ENCODE data around the gene DDAH2.

The DDAH2 gene

GRCh38 chr6:31737315-31737990, 8.4 kb upstream of the DDAH2 start:
- no peak for TF ChIP-seq CTCF (IDR thresholded peaks at IDR 0.05; ENCODE audit: insufficient read depth, low read depth, low read length, missing control alignments)
- peak; percentile 50 for DNase-seq (ENCODE audit: low read depth)
- peak overlapping the region; percentile 36 for H3K4me3 ChIP-seq (ENCODE audit: low read depth, low read length)

- DNase-seq (ENCODE audit: low read depth), result no peak
- peak overlapping the region; percentile 97 for H3K4me3 ChIP-seq (ENCODE audit: low read depth, low read length)
- no peak for TF ChIP-seq CTCF (IDR thresholded peaks at IDR 0.05; ENCODE audit: insufficient read depth, low read depth, low read length, missing control alignments)
Observed at GRCh38 chr6:31736768-31737314, 7.7 kb upstream of the DDAH2 start.

DNA sequence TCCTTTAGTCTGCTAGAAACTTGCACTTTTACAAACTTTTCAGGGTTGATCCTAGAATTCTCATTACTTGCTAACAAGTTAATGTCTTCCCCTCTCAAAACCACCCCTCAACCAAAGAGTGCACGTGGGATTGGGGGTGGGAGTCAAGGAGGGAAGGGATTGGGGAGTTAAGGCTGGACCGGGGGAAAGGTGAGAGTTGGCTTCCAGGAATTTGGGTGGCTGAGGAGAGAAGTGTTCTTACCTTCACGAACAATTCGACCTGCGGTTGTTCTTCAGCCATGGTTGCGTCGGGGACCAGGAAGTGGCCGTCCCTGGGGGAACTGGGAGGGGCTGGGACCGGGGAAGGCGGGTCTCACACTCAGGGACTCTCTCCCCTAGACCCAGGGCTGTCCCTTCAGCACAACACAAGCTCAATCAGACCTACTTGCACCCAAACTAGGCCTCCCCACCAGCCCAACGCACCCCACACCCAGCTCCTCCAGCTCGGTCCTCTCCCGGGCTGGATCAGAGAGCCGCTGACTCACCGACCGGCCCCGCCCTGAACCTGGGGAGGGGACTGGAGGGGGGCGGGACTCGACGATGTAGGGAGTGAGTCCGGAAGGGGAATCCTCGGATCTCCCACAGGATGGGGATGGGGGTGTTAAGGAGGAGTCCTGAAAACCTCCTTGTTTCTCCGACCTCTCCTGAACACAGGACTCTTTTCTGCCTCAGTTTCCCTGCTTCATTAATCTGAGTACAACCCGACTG, 7.1 kb upstream of the DDAH2 start, which contains the start of gene CLIC1:
TSS of gene CLIC1 (minus strand) at position 510 of the 747 bp plus-strand sequence. CDS start at position 280, 230 bp downstream.
- peak; percentile 89 for DNase-seq (ENCODE audit: low read depth)
- H3K4me3 ChIP-seq (ENCODE audit: low read depth, low read length), result peak within 1 kb of the TSS; percentile 97
- no peak for TF ChIP-seq CTCF (IDR thresholded peaks at IDR 0.05; ENCODE audit: insufficient read depth, low read depth, low read length, missing control alignments)

DNA sequence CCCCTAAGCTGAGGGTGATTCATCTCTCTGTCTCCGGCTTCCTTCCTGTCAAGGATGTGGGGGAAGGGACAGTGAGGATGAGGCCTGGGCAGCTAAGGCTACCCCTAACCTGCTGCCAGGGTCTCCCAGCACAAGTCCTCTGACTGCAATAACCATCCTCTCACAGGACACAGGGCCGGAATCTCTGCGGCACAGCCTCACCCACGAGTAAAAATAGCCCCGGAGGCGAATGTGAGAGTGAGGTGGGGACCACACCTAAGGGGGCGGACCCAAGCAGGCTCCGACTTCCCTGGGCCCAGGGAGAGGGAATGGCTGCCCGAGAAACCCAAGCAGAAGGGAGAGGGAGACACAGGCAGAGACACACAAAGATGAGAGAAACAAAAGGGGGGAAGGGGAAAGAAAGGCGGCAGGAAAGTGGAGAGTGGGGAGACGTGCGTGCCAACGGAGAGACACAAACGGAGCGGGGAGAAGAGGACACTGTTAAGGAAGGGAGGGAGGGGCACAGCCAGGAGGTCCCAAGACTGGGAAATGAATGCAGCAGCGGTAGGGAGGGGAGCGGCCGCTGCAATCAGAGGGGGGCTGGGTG, 5.8 kb upstream of the DDAH2 start:
- peak; percentile 88 for DNase-seq (ENCODE audit: low read depth)
- no peak for TF ChIP-seq CTCF (IDR thresholded peaks at IDR 0.05; ENCODE audit: insufficient read depth, low read depth, low read length, missing control alignments)
- peak overlapping the region; percentile 97 for H3K4me3 ChIP-seq (ENCODE audit: low read depth, low read length)

DNA sequence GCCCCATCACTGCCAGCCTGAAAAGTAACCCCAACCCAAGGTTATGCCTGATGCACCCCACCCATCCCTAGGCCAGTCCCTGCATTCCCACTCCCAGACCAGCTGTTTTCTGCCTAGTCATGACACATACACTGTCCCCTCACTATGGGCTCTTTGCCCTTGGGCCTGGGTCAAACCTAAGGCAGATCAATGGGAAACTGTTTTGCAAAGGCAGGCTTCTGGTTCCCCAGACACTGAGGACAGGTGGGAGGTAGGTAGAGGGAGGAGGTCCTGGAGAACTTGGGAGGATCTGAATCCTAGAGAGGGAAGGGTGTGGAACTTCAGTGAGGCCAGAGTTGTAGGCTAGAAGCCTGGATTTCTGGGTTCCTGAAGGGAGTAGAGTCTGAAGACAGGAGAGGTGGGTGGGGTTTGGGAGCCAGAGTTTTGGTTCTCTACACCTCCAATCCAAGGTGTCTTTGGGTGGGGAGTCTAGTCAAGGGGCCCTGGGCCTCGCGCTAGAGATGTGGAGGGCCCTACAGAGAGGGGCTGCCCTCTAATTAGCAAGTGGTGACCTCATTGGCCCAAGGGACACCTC, 5.2 kb upstream of the DDAH2 start:
- DNase-seq (ENCODE audit: low read depth), result no peak
- no peak for TF ChIP-seq CTCF (IDR thresholded peaks at IDR 0.05; ENCODE audit: insufficient read depth, low read depth, low read length, missing control alignments)
- H3K4me3 ChIP-seq (ENCODE audit: low read depth, low read length), result peak overlapping the region; percentile 97

DNA sequence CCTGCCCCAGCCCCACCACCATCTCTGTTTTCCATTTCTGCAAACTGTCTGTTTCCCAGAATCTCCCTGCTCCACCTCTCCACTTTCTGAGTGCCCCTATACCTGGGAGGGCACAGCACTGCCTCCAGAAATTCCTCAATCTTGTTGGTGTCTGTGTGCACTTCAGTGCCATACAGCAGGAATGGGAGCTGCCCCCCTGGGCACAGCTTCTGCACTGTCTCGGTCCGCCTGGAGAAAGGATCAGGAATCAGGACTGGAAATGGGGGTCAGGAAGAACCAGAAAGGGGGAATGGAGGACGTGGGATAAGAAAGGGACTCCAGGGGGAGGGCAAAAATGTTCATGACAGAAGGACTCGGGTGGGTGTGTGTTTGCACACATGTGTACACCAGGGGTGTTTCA, 4.6 kb upstream of the DDAH2 start:
- H3K4me3 ChIP-seq (ENCODE audit: low read depth, low read length), result no peak overlapping the region
- DNase-seq (ENCODE audit: low read depth), result no peak
- TF ChIP-seq CTCF (IDR thresholded peaks at IDR 0.05; ENCODE audit: insufficient read depth, low read depth, low read length, missing control alignments), result no peak
